IPS-11a (cell line): ENCODE results near the gene TLCD3A.
"Not testable (repeated sequence)": the region's sequence is repeated elsewhere in the genome, so short reads cannot be mapped to it uniquely, and the experiment has no call there.

Experiments
- H3K4me3 ChIP-seq: one replicate; pipeline ENCODE4 v1.5.1; 2013; ENCODE audit warnings: low read depth, low read length, control low read depth

The TLCD3A gene

DNA sequence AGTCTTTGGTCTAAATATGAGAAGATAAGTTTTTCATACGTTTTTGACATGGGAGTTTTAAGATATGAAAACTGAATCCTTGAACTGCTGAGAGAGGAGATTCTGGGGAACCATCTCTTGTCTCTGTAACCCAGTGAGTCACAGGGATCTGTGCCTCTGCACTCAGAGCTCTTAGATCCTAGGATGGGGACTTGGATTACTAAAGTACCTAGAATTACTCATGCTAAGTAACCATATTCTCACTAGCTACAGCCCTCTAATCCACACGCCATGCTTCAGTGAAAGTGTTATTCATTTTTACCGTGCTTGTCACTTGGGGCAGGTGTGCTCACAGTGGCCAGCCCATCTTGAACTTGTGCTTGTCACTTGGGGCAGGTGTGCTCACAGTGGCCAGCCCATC, 51.7 kb downstream of the TLCD3A start:
- H3K4me3 ChIP-seq, result no peak overlapping the region

DNA sequence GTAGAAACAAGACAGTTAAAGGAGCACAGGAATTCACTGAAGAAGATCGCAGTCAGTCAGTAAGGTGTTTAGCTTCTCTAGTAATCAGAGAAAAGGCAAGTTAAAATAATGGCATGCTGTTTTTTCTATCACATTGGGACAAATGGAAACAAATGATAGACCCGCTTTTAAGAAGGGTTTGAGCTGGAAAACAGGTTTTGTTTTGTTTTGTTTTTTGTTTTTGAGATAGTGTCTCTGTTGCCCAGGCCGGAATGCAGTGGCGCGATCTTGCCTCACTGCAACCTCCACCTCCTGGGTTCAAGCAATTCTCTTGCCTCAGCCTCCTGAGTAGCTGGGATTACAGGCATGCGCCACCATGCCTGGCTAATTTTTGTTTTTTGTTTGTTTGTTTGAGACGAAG, 53.5 kb downstream of the TLCD3A start:
- not testable (repeated sequence) for H3K4me3 ChIP-seq

DNA sequence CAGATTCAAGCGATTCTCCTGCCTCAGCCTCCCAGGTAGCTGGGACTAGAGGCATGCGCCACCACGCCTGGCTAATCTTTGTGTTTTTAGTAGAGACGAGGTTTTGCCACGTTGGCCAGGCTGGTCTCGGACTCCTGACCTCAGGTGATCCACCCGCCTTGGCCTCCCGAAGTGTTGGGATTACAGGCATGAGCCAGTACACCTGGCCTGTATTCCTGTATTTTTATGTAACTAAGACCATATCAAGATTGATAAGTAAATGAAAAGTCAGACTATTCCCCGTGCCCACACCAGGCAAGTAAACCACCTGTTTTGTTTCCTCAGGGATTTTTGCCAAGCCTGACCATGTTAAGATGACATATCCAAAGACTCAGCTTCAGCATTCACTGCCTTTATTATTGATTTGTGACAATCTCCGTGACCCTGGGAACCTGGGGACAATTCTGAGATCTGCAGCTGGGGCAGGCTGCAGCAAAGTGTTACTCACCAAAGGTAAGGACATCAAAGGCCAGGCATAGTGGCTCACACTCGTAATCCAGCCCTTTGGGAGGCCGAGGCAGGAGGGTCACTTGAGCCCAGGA, 55.3 kb downstream of the TLCD3A start:
- H3K4me3 ChIP-seq, result no peak overlapping the region

DNA sequence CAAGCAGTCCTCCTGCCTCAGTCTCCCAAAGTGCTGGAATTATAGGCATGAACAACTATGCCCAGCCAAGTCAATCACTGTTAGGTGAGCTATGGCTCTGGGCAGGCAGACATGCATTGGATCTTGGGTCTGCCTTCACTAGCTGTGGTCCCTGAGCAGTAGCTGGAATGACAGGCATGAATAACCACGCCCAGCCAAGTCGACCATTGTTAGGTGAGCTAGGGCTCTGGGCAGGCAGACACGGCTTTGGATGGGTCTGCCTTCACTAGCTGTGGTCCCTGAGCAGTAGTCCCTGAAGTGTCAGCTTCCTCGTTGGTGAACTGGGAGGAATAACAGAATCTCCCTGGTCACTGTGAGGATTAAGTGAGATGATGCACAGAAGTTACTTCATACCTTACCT, 56.2 kb downstream of the TLCD3A start:
- H3K4me3 ChIP-seq, result no peak overlapping the region

DNA sequence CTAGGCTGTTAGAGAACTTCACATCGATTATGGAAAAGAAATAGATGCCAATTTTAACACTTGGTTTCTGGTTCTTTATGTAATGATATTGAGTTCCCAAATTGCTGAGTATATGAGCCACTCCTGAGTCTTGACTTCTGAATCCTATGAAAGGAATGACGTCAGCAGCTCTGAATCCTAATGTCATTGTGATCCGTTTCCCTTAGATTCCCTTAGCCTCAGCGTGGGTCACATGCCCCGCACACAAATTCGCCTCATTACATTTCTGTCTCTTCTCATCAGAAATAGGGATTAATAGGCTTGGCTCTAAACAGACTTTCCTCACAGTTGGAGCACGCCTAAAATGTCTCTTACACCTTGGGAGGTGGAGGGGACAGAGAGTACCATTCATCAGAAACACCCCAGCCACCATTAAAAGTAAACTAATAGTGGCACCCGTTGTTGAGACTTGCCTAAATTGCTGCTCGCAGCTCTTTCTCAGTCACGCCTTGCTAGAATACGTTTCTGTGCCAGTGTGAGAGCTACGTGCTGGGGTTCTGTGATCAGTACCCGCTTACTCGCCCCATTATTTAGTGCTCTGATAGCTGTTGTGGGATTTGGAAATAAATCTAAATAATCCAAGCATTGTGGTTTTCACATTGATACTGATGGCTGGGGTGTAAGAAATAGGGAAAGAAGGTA, 56.9 kb downstream of the TLCD3A start:
- no peak overlapping the region for H3K4me3 ChIP-seq

DNA sequence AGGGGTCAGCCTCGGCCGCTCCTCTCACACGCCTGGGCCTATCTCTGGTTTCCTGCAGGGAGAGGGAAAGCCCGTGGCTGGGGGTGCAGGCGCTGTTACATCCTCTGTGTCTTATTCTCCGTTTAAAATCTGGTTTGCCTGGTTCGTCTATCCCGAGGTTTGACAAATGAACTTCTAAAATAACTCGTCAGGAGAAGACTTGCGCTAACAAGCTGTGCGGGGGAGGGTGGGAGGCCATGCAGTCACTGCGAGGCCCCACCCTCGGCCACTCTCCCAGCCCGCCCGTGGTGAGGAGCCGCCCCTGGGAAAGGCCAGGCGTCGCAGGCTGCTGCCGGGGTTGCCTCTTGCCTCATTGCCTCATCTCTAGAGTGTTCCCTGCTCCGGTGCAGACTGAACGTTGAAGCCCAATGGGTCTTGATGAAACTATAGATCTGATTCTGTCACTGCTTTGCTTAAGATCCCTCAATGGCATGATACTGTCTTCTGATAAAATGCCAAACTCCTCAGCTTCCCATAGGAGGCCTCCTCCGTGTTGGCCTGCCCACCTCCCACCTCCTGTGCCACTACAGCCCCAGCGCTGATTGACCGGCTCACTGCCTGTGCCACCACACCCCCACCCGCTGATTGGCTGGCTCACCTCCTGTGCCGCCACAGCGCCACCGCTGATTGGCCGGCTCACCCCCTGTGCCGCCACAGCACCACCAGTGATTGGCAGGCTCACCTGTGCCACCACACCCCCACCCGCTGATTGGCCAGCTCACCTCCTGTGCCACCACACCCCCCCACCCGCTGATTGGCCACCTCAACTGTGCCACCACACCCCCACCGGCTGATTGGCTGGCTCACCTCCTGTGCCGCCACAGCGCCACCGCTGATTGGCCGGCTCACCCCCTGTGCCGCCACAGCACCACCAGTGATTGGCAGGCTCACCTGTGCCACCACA, 57.8 kb downstream of the TLCD3A start:
- not testable (repeated sequence) for H3K4me3 ChIP-seq

DNA sequence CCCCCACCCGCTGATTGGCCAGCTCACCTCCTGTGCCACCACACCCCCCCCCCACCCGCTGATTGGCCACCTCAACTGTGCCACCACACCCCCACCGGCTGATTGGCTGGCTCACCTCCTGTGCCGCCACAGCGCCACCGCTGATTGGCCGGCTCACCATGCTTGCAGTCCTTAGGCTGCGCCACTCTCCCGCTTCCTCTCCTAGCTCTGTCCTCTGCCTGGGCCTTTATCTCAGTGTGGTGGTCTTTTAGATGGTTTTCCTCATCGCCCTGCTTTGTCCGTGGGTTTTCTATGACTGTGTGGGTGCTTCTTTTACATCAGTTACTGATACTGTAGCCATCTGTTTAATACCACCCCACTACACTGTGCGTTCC, 58.5 kb downstream of the TLCD3A start:
- not testable (repeated sequence) for H3K4me3 ChIP-seq

DNA sequence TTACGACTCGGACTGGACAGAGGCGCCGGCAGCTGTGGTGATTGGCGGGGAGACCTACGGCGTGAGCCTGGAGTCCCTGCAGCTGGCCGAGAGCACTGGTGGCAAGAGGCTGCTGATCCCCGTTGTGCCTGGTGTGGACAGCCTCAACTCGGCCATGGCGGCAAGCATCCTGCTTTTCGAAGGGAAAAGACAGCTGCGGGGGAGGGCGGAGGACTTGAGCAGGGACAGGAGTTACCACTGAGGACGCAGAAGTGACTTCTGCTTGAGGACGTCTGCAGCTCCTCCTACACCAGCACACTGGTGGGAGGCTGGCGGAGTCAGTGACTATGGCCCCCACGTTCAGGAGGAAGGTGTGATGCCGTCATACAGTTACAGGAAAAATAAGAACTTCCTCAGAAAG, 59.4 kb downstream of the TLCD3A start:
- H3K4me3 ChIP-seq, result no peak overlapping the region

DNA sequence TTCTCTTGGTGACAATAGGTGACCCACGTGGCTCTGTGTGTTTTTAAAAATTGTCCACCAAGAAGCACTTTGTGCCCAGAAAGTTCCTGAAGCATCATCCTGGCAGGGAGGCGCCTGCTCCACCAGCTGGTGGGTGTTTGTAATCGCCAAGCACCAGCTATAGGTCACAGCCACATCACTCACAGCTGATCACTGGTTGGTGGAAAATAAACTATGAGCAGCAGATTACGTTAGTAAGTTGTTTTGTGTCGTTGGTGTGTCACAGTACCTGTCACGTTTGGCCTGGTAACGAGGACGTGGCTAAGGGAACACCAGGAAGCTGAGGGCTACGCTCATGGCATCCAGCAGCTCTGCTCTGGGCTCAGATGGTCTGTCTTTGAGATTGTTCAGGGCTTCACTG, 59.9 kb downstream of the TLCD3A start:
- no peak overlapping the region for H3K4me3 ChIP-seq
